ENCODE measurements around the gene PITX2.

PITX2 gene

GRCh38 chr4:110630688-110631402 is 8.0 kb upstream of the PITX2 start:
- no peaks in the 10 kb centered on the region for H4K20me1 ChIP-seq
- no peaks in the 10 kb centered on the region for H3K36me3 ChIP-seq
- no peak overlapping the region for H3K27ac ChIP-seq
- no peak overlapping the region for H3K4me3 ChIP-seq
- H3K9me3 ChIP-seq = peaks cover 86% of the 10 kb centered on the region
- H3K4me2 ChIP-seq = no peak overlapping the region
- no peak overlapping the region for H3K9ac ChIP-seq
- TF ChIP-seq Cebpa-rat (IDR thresholded peaks at IDR 0.05) = no peak
- no peaks in the 10 kb centered on the region for H3K4me1 ChIP-seq
- H3K27me3 ChIP-seq = peaks cover 100% of the 10 kb centered on the region

GRCh38 chr4:110629780-110630687 is 7.2 kb upstream of the PITX2 start:
- Histone ChIP-seq H4K20me1 (no peaks in the 10 kb centered on the region), H3K4me2 (no peak overlapping the region), H3K27ac (no peak overlapping the region), H3K9me3 (peaks cover 84% of the 10 kb centered on the region), H3K4me1 (no peaks in the 10 kb centered on the region), H3K27me3 (peaks cover 100% of the 10 kb centered on the region), H3K4me3 (peak overlapping the region; percentile 30; the same call in 1 of the 2 replicates), H3K36me3 (no peaks in the 10 kb centered on the region), H3K9ac (no peak overlapping the region)
- no peak for TF ChIP-seq Cebpa-rat (IDR thresholded peaks at IDR 0.05)

- peaks cover 100% of the 10 kb centered on the region for H3K27me3 ChIP-seq
- H3K4me1 ChIP-seq = no peaks in the 10 kb centered on the region
- no peak overlapping the region for H3K27ac ChIP-seq
- no peak overlapping the region for H3K4me2 ChIP-seq
- H3K4me3 ChIP-seq = peak overlapping the region; percentile 30; the same call in 1 of the 2 replicates
- H3K9ac ChIP-seq = no peak overlapping the region
- no peaks in the 10 kb centered on the region for H4K20me1 ChIP-seq
- peaks cover 76% of the 10 kb centered on the region for H3K9me3 ChIP-seq
- no peaks in the 10 kb centered on the region for H3K36me3 ChIP-seq
- no peak for TF ChIP-seq Cebpa-rat (IDR thresholded peaks at IDR 0.05)
Measured at GRCh38 chr4:110629214-110629754, 6.4 kb upstream of the PITX2 start.

- Histone ChIP-seq H3K4me2 (no peak overlapping the region), H3K36me3 (no peaks in the 10 kb centered on the region), H3K4me1 (no peaks in the 10 kb centered on the region), H3K27ac (no peak overlapping the region), H3K27me3 (peaks cover 100% of the 10 kb centered on the region), H3K4me3 (no peak overlapping the region), H3K9me3 (peaks cover 71% of the 10 kb centered on the region), H4K20me1 (no peaks in the 10 kb centered on the region), H3K9ac (no peak overlapping the region)
- no peak for TF ChIP-seq Cebpa-rat (IDR thresholded peaks at IDR 0.05)
Measured at GRCh38 chr4:110628663-110629213, 5.9 kb upstream of the PITX2 start.

GRCh38 chr4:110627977-110628662 is 5.2 kb upstream of the PITX2 start:
- H3K27ac ChIP-seq = no peak overlapping the region
- no peak overlapping the region for H3K4me3 ChIP-seq
- no peak for TF ChIP-seq Cebpa-rat (IDR thresholded peaks at IDR 0.05)
- no peaks in the 10 kb centered on the region for H3K36me3 ChIP-seq
- peaks cover 69% of the 10 kb centered on the region for H3K9me3 ChIP-seq
- peaks cover 100% of the 10 kb centered on the region for H3K27me3 ChIP-seq
- H3K9ac ChIP-seq = no peak overlapping the region
- no peaks in the 10 kb centered on the region for H4K20me1 ChIP-seq
- H3K4me2 ChIP-seq = no peak overlapping the region
- H3K4me1 ChIP-seq = no peaks in the 10 kb centered on the region

GRCh38 chr4:110626532-110627153 is 3.8 kb upstream of the PITX2 start:
- no peak overlapping the region for H3K4me3 ChIP-seq
- H3K36me3 ChIP-seq = no peaks in the 10 kb centered on the region
- H3K4me2 ChIP-seq = no peak overlapping the region
- peaks cover 69% of the 10 kb centered on the region for H3K9me3 ChIP-seq
- no peak overlapping the region for H3K27ac ChIP-seq
- H3K27me3 ChIP-seq = peaks cover 98% of the 10 kb centered on the region
- H3K4me1 ChIP-seq = no peaks in the 10 kb centered on the region
- no peak for TF ChIP-seq Cebpa-rat (IDR thresholded peaks at IDR 0.05)
- H4K20me1 ChIP-seq = no peaks in the 10 kb centered on the region
- no peak overlapping the region for H3K9ac ChIP-seq

GRCh38 chr4:110625576-110626257 is 2.8 kb upstream of the PITX2 start:
- H3K36me3 ChIP-seq = no peaks in the 10 kb centered on the region
- peaks cover 70% of the 10 kb centered on the region for H3K9me3 ChIP-seq
- H3K27me3 ChIP-seq = peaks cover 98% of the 10 kb centered on the region
- no peak for TF ChIP-seq Cebpa-rat (IDR thresholded peaks at IDR 0.05)
- no peak overlapping the region for H3K4me2 ChIP-seq
- H3K4me3 ChIP-seq = no peak overlapping the region
- H3K9ac ChIP-seq = no peak overlapping the region
- no peak overlapping the region for H3K27ac ChIP-seq
- H4K20me1 ChIP-seq = no peaks in the 10 kb centered on the region
- H3K4me1 ChIP-seq = no peaks in the 10 kb centered on the region

GRCh38 chr4:110624904-110625494 is 2.1 kb upstream of the PITX2 start:
- Histone ChIP-seq H3K9me3 (peaks cover 70% of the 10 kb centered on the region), H4K20me1 (no peaks in the 10 kb centered on the region), H3K4me2 (no peak overlapping the region), H3K27ac (no peak overlapping the region), H3K4me1 (no peaks in the 10 kb centered on the region), H3K9ac (no peak overlapping the region), H3K4me3 (no peak overlapping the region), H3K27me3 (peaks cover 98% of the 10 kb centered on the region), H3K36me3 (no peaks in the 10 kb centered on the region)
- no peak for TF ChIP-seq Cebpa-rat (IDR thresholded peaks at IDR 0.05)
